Measurements from ENCODE around the gene ADAMTSL1. TPM values are rescaled to one million over a fixed set of nuclear protein-coding genes. Genes with fewer than 3 reads are reported as not detected.

Gene ADAMTSL1
- total RNA-seq, 1 experiment from 2014 or later, result 1.2 TPM

DNA sequence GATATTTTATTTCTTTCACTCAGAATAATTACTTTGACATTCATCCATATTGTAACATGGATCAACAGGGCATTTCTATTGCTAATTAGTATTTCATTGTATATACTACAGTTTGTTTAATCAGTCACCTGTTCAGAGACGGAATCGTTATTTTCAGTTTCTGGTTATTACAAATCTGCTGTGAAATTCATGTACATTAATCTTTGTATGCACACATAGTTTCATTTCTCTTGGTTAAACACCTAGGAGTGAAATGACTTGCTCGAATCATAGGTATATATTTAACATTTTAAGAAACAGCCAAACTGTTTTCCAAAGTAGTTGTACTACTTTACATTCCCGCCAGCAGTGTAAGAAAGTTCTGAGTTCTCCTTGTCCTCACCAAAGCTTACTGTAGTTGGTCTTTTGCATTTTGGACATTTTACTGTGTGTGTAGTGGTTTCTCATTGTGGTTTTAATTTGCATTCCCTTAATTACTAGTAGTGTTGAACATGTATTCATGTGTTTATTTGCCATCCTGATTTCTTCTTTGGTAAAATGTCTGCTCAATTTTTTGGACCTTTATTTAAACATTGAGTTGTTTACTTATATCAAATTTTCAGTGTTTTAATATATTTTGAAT is 360.9 kb downstream of the ADAMTSL1 start:
- Histone ChIP-seq H2AFZ (ENCODE audit: low read length) (no peak overlapping the region), H4K20me1 (ENCODE audit: control insufficient read depth, insufficient read depth, insufficient read length) (no peaks in the 10 kb centered on the region), H2BK12ac (ENCODE audit: insufficient read length, low read depth, low read length) (no peak overlapping the region), H2BK20ac (ENCODE audit: low read depth, low read length, poor library complexity, severe bottlenecking) (no peak overlapping the region), H4K91ac (ENCODE audit: insufficient read length, low read depth, low read length) (no peak overlapping the region), H2BK15ac (ENCODE audit: low read depth, low read length) (no peak overlapping the region), H3K79me1 (ENCODE audit: insufficient read depth, low read depth, low read length, poor library complexity, severe bottlenecking) (no peaks in the 10 kb centered on the region), H3K79me2 (ENCODE audit: insufficient read depth, low read length) (no peaks in the 10 kb centered on the region), H3K9ac (ENCODE audit: extremely low read depth, insufficient read length, low read length) (no peak overlapping the region), H2BK120ac (ENCODE audit: low read depth, low read length, poor library complexity, severe bottlenecking) (no peak overlapping the region), H3K27me3 (ENCODE audit: insufficient read depth, low read length) (no peaks in the 10 kb centered on the region), H2BK5ac (ENCODE audit: insufficient read length, low read length) (no peak overlapping the region), H3K4me2 (ENCODE audit: insufficient read depth, insufficient read length, low read length) (no peak overlapping the region), H3K14ac (ENCODE audit: insufficient read depth, low read length) (no peak overlapping the region), H3K23ac (ENCODE audit: insufficient read length, low read depth, low read length) (no peak overlapping the region), H3K27ac (ENCODE audit: insufficient read length, low read depth, low read length) (no peak overlapping the region), H3K9me3 (ENCODE audit: control insufficient read depth, low read depth, low read length) (no peaks in the 10 kb centered on the region), H4K5ac (ENCODE audit: insufficient read length, low read depth, low read length) (no peak overlapping the region), H3T11ph (ENCODE audit: low read length) (no peak overlapping the region), H3K23me2 (ENCODE audit: insufficient read length, low read depth, low read length, poor library complexity, severe bottlenecking) (no peaks in the 10 kb centered on the region), H2AK5ac (ENCODE audit: insufficient read length, low read length) (no peak overlapping the region), H3K18ac (ENCODE audit: insufficient read length, low read depth, low read length) (no peak overlapping the region), H3K4me1 (ENCODE audit: insufficient read depth, low read length) (no peaks in the 10 kb centered on the region), H3K4ac (ENCODE audit: low read depth, low read length) (no peak overlapping the region), H3K56ac (ENCODE audit: insufficient read length, low read depth, low read length) (no peak overlapping the region), H4K8ac (replicated peaks; ENCODE audit: insufficient read length, low read depth, low read length) (no peak overlapping the region)
- Mint-ChIP-seq H3K27ac (no peak overlapping the region), H3K4me3 (no peak overlapping the region), H3K27me3 (ENCODE audit: low read depth) (no peaks in the 10 kb centered on the region), H3K4me1 (peaks cover 0 to 5% of the 10 kb centered on the region in 2 experiments; a peak in 2 of 4 replicates), H3K36me3 (ENCODE audit: insufficient read depth in 1 of 3, low read depth in 3 of 3) (no peaks in the 10 kb centered on the region), H3K9me3 (no peaks in the 10 kb centered on the region; a peak in 1 of 5 replicates)
- no CpG with 5 or more reads among the region's 4 CpGs for WGBS (ENCODE audit: extremely low coverage, insufficient read length, low lambda C conversion rate)
- no peak for DNase-seq
- TF ChIP-seq, protein P1, sequence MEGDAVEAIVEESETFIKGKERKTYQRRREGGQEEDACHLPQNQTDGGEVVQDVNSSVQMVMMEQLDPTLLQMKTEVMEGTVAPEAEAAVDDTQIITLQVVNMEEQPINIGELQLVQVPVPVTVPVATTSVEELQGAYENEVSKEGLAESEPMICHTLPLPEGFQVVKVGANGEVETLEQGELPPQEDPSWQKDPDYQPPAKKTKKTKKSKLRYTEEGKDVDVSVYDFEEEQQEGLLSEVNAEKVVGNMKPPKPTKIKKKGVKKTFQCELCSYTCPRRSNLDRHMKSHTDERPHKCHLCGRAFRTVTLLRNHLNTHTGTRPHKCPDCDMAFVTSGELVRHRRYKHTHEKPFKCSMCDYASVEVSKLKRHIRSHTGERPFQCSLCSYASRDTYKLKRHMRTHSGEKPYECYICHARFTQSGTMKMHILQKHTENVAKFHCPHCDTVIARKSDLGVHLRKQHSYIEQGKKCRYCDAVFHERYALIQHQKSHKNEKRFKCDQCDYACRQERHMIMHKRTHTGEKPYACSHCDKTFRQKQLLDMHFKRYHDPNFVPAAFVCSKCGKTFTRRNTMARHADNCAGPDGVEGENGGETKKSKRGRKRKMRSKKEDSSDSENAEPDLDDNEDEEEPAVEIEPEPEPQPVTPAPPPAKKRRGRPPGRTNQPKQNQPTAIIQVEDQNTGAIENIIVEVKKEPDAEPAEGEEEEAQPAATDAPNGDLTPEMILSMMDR (conservative IDR thresholded peaks at IDR 0.05), result no peak

Measured in H9 (cell line).